HCT116 (cell line): Measurements from ENCODE around the gene NPTX1. TPM values are rescaled to one million over a fixed set of nuclear protein-coding genes. Genes with fewer than 3 reads are reported as not detected.
A peak's percentile ranks its signal among the peaks of the same experiment; 100 is the strongest.

Experiments
- ATAC-seq: fragments of 200-7000 bp; cut with Tn5 transposase; 2 replicates; pipeline ENCODE4 v1.9.1; 2020; ENCODE audit warnings: mild to moderate bottlenecking, moderate library complexity
- BruUV-seq: library from RNA; stranded (reverse); fragments of 400-500 nt; replicated peaks from 2 replicates; lab custom pipeline; 2021; lab: Mats Ljungman, UMichigan
- CTCF ChIA-PET: fragments of 300-600 bp; sonication (Branson Sonifier 250); formaldehyde crosslinking; loops from one replicate; lab custom pipeline; 2021; ENCODE audit warnings: antibody characterized with exemption; lab: Charles Lee
- POLR2A ChIA-PET: fragments of 300-600, 350-600 bp; sonication (Branson Sonifier 250); formaldehyde crosslinking; loops from one replicate; lab custom pipeline; 2021; ENCODE audit warnings: antibody characterized with exemption; lab: Charles Lee
- RAD21 ChIA-PET, 2 experiments: fragments of 300-600 bp; sonication (Branson Sonifier 250); formaldehyde crosslinking; loops; one replicate each; lab custom pipeline; 2023; ENCODE audit warnings: low total read pairs in 2 of 2; ENCODE audit not compliant: uncharacterized antibody in 2 of 2, unreplicated experiment in 2 of 2, low non-redundant PET in 1 of 2; lab: Charles Lee
- DNase-seq: peaks from one replicate; pipeline ENCODE4 v3.0.0-alpha.2; 2010; ENCODE audit warnings: low read depth, low spot score
- H2AFZ ChIP-seq: fragments of 200-600 bp; shearing (Covaris generic), sonication (generic); 2 replicates; pipeline ENCODE4 v1.6.1; 2017; ENCODE audit warnings: low read depth, mixed run types, mixed read lengths, antibody characterized with exemption, low read length; ENCODE audit not compliant: poor library complexity, severe bottlenecking
- H3K27ac ChIP-seq: 2 replicates; pipeline ENCODE4 v1.5.1; 2012; ENCODE audit warnings: low read depth, low read length
- H3K27me3 ChIP-seq: fragments of 200-600 bp; sonication (generic); 2 replicates; pipeline ENCODE4 v1.6.1; 2016; ENCODE audit warnings: mixed run types, low read length, mixed read lengths; ENCODE audit not compliant: insufficient read depth
- H3K36me3 ChIP-seq, 2 experiments: fragments of 200-500 bp in 1 of 2; fragments of 200-600 bp in 1 of 2; sonication (Bioruptor generic) in 1 of 2; sonication (generic) in 1 of 2; 2 replicates each; pipeline versions ENCODE4 v1.5.1 to v1.6.1; 2014 to 2016; ENCODE audit warnings: low read length in 2 of 2, inconsistent platforms in 1 of 2, mixed read lengths in 1 of 2, mixed run types in 1 of 2; ENCODE audit not compliant: insufficient read depth in 2 of 2, control insufficient read depth in 1 of 2
- H3K4me1 ChIP-seq, 2 experiments: fragments of 200-600 bp in 1 of 2; sonication (generic) in 1 of 2; 2 replicates each; pipeline versions ENCODE4 v1.5.1 to v1.6.1; 2012 to 2017; ENCODE audit warnings: low read length in 2 of 2, inconsistent platforms in 1 of 2, mild to moderate bottlenecking in 1 of 2, mixed read lengths in 1 of 2, mixed run types in 1 of 2, moderate library complexity in 1 of 2; ENCODE audit not compliant: insufficient read depth in 2 of 2, control insufficient read depth in 1 of 2
- H3K4me2 ChIP-seq: fragments of 200-600 bp; sonication (generic); 2 replicates; pipeline ENCODE4 v1.6.1; 2017; ENCODE audit warnings: mixed run types, low read length, mixed read lengths
- H3K4me3 ChIP-seq, 2 experiments: fragments of 200-600 bp in 1 of 2; sonication (generic) in 1 of 2; replicated peaks in 1 of 2; 2 replicates each; pipeline ENCODE4 v1.5.1; 2011 to 2016; ENCODE audit warnings: low read length in 2 of 2, control low read depth in 1 of 2, low read depth in 1 of 2, mild to moderate bottlenecking in 1 of 2, mixed read lengths in 1 of 2, mixed run types in 1 of 2
- H3K79me2 ChIP-seq: fragments of 200-600 bp; sonication (generic); 2 replicates; pipeline ENCODE4 v1.6.1; 2017; ENCODE audit warnings: mild to moderate bottlenecking, mixed run types, low read length, moderate library complexity, mixed read lengths; ENCODE audit not compliant: insufficient read depth
- H3K9ac ChIP-seq: fragments of 200-600 bp; sonication (generic); 2 replicates; pipeline ENCODE4 v1.6.1; 2016; ENCODE audit warnings: low read length, mixed read lengths
- H3K9me2 ChIP-seq: fragments of 200-600 bp; sonication (generic), shearing (Covaris generic); 2 replicates; pipeline ENCODE4 v1.6.1; 2017; ENCODE audit warnings: mixed run types, mild to moderate bottlenecking, moderate library complexity; ENCODE audit not compliant: insufficient read depth
- H3K9me3 ChIP-seq, 2 experiments: fragments of 200-500 bp in 1 of 2; fragments of 200-600 bp in 1 of 2; sonication (Bioruptor generic) in 1 of 2; sonication (generic) in 1 of 2; 2 replicates each; pipeline ENCODE4 v1.6.1; 2014 to 2017; ENCODE audit warnings: low read length in 2 of 2, mixed read lengths in 2 of 2, inconsistent platforms in 1 of 2, low read depth in 1 of 2, mild to moderate bottlenecking in 1 of 2, mixed run types in 1 of 2, moderate library complexity in 1 of 2; ENCODE audit not compliant: control insufficient read depth in 1 of 2, insufficient read depth in 1 of 2
- H4K20me1 ChIP-seq: fragments of 200-600 bp; sonication (generic), shearing (Covaris generic); 2 replicates; pipeline ENCODE4 v1.6.1; 2017; ENCODE audit warnings: mixed run types, mild to moderate bottlenecking, moderate library complexity; ENCODE audit not compliant: insufficient read depth
- CEBPB ChIP-seq: IDR thresholded peaks from 2 replicates; pipeline ENCODE4 v1.6.1; 2012; ENCODE audit warnings: low read depth
- JUND ChIP-seq: IDR thresholded peaks from 2 replicates; pipeline ENCODE4 v1.6.1; 2012
- POLR2AphosphoS5 ChIP-seq: IDR thresholded peaks from 2 replicates; pipeline ENCODE4 v1.6.1; 2011; ENCODE audit warnings: mild to moderate bottlenecking, low read depth, low read length, moderate library complexity
- YY1 ChIP-seq: IDR thresholded peaks from 2 replicates; pipeline ENCODE4 v1.6.1; 2011; ENCODE audit warnings: low read length, low read depth, moderate library complexity, mild to moderate bottlenecking; ENCODE audit not compliant: insufficient replicate concordance; ENCODE audit errors: extremely low read depth
- intact Hi-C: fragments of 100-400 bp; cut with micrococcal nuclease; formaldehyde crosslinking; loops from 2 replicates; pipeline ENCODE4 v1.10.0; 2022
- total RNA-seq: library from RNA; stranded (reverse); gene quantifications from one replicate; pipeline ENCODE4 v1.2.1, GENCODE V29; 2021; ENCODE audit not compliant: unreplicated experiment
- TF ChIP-seq, protein P1 (sequence below): IDR thresholded peaks from 2 replicates; pipeline ENCODE4 v1.6.1; 2012
- TF ChIP-seq, protein P2 (sequence below): IDR thresholded peaks from 2 replicates; pipeline ENCODE4 v1.6.1; 2012

NPTX1 gene
- total RNA-seq, 1 experiment from 2014 or later: 0.15 TPM

- BruUV-seq: no TSS peak
- Histone ChIP-seq H2AFZ (peak overlapping the region; percentile 56), H3K9ac (no peak overlapping the region; the same call in 1 of the 2 replicates), H3K9me3 (no peaks in the 10 kb centered on the region), H3K9me2 (no peaks in the 10 kb centered on the region), H4K20me1 (no peaks in the 10 kb centered on the region), H3K36me3 (no peaks in the 10 kb centered on the region), H3K4me2 (peak overlapping the region; percentile 55)
- ChIA-PET RAD21 (no interaction called here), CTCF (interaction anchor here (0.7 to 1.1 kb wide), 2 partner anchors 95 to 138 kb away, joined by 3 to 5 read pairs; no protein-coding TSS in a partner anchor)
- ATAC-seq: peak; percentile 53
- TF ChIP-seq, protein P1, sequence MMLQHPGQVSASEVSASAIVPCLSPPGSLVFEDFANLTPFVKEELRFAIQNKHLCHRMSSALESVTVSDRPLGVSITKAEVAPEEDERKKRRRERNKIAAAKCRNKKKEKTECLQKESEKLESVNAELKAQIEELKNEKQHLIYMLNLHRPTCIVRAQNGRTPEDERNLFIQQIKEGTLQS: no peak
- TF ChIP-seq, protein P2, sequence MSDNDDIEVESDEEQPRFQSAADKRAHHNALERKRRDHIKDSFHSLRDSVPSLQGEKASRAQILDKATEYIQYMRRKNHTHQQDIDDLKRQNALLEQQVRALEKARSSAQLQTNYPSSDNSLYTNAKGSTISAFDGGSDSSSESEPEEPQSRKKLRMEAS: no peak
- TF ChIP-seq POLR2AphosphoS5 (no peak), YY1 (no peak), CEBPB (no peak), JUND (no peak)
- TF ChIP-seq, all 23 proteins: peak for 0
- no peak for DNase-seq
- H3K79me2 ChIP-seq: no peaks in the 10 kb centered on the region
- intact Hi-C loops: loop anchor here (1.0 kb wide), 1 partner anchor 100 kb away; no protein-coding TSS in a partner anchor
- POLR2A ChIA-PET: no interaction called here
- no peak overlapping the region for H3K27ac ChIP-seq
- no peak overlapping the region for H3K4me3 ChIP-seq
- H3K4me1 ChIP-seq: peaks cover 12 to 19% of the 10 kb centered on the region in 2 experiments
- no peaks in the 10 kb centered on the region for H3K27me3 ChIP-seq
Observed at GRCh38 chr17:80474961-80475909, 1.2 kb downstream of the NPTX1 start.
